Activated effector memory CD4-positive, alpha-beta T cell treated with anti-CD3 and anti-CD28 coated beads, Interleukin-2, amount 50 U/mL, for 16 hours (primary cell): ENCODE measurements around the gene MKRN2OS.

ENCODE experiments used
- DNase-seq: peaks from one replicate; pipeline ENCODE4 v3.0.0-alpha.2; 2020

The MKRN2OS gene

DNA sequence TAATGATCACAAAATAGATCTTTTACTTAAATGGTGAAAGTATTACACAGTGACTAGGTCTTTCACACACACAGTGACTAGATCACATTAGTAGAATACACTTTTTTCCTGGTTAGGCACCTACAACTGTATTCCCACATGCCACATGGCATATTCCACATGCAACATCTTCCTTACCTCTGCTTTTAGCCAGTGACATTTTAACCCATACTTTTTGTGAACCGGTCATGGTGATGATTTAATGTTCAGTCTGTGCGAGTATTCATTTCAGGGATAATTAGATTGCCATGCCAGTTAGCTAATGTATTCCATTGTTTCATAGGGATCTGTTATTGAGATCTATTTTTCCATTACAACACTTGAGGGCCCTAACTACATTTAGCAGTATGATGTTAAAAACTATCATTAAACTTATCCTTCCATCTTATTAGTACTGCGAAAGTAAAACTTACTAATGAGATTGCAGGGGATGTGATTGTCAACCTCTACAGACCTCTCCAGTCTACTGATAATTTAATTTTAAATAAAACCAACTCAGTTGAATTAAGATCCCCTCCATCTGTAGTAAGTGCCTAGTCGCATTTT is 32.7 kb downstream of the MKRN2OS start:
- DNase-seq, result no peak

DNA sequence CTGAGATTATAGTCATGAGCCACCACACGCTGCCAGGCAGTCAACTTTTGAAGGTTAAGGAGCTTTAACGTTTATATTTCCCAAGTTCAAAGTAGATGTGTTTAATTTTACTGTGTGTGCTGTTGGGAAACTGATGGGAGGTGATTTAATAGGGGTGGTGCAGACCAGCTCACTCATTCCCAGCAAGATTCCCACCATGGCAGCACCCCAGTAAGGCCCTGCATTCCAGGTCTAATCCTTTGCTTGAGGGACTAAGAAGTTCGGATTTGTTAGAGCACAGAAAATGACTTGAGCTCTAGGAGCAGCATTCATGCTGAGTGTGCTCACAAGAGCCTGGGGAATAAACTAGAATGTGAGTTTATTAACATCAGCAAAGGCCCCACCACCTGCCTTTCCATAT is 35.8 kb downstream of the MKRN2OS start:
- no peak for DNase-seq

DNA sequence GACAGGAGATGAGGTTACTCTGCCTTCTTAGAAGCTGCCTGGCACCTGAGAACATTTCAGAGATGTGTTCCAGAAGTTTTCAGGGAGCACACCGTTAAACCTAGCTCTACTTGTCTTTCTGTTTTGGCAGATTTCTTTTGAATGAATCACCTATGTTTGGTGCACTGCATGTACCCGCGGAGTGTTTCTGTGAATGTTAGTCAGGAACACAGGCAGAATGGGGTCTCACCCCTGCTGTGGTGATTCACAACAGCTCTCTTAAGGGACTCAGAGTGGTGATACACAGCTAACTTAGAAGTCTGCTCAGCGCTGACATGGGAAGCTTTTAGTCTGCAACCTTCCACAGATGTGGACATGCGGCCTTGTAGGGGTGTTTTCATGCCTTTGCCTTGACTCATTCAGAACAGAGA is 37.0 kb downstream of the MKRN2OS start:
- DNase-seq, result no peak

DNA sequence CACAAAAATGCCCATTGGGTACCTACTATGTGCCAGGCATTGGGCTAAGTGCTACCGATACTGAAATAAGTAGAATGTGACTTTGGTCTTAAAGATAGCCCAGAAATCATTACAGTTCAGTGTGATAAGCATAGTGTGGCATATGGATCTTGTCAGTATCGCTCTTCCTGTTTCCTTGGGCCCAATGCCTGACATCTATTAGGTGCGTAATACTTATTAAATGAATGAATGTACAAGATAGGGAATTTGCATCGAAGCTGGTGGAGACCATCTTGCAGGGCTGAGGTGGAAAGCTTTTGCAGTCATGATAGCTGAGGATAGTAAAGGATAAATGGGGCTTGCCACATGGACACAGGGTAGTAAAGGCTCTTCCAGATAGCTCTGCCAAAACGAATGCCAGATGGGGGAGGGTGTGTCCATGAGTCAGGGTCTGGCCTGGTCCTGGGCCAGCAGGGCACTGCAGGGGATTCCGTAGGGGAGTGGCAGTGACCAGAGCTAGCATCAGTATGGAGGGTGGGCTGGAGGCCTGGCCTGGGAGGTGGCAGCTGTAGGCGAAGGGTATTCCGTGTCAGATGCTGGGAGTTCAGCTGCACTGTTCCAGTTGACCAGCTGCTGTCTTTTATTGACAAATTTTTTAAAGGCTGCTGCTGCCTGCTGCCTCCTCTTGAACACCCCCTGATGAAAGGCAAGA is 37.6 kb downstream of the MKRN2OS start:
- DNase-seq, result no peak

DNA sequence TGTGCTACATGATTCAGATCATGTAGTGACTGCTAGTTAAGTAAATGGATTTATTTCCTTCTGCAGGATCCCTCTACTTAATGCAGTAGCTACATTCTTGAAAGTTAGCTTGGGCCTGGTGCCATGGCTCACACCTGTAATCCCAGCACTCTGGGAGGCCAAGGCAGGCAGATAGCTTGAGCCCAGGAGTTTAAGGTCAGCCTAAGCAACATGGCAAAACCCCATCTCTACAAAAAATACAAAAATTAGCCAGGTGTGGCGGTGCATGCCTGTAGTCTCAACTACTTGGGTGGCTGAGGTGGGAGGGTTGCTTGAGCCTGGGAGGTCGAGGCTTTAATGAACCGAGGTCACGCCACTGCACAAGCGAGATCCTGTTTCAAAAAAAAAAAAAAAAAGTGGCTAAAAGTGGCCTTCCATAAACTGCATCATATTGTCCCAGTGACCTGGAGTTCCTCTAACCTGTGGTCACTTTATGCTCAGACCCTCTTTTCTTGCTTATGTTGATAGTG is 39.0 kb downstream of the MKRN2OS start:
- DNase-seq, result no peak

DNA sequence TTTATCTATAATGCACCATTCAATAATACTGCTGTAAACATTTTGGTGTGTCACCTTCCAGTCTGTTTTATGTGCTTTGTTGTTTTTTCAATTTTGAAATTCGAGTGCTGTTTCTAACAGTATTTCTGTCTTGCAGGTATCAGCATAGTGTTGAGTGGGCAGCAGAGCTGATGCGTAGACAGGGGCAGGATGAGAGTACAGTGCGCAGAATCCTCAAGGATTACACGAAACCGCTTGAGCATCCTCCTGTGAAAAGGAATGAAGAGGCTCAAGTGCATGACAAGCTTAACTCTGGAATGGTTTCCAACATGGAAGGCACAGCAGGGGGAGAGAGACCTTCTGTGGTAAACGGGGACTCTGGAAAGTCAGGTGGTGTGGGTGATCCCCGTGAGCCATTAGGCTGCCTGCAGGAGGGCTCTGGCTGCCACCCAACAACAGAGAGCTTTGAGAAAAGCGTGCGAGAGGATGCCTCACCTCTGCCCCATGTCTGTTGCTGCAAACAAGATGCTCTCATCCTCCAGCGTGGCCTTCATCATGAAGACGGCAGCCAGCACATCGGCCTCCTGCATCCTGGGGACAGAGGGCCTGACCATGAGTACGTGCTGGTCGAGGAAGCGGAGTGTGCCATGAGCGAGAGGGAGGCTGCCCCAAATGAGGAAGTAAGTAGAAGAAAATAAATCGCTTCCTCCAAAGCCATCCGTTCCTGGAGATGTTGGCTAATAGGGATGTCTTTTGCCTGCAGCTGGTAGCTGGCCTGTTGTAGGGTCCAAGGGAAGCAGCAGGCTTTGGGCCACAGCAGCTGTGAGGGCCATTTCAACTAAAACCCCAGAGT is 42.0 kb downstream of the MKRN2OS start:
- DNase-seq, result no peak

DNA sequence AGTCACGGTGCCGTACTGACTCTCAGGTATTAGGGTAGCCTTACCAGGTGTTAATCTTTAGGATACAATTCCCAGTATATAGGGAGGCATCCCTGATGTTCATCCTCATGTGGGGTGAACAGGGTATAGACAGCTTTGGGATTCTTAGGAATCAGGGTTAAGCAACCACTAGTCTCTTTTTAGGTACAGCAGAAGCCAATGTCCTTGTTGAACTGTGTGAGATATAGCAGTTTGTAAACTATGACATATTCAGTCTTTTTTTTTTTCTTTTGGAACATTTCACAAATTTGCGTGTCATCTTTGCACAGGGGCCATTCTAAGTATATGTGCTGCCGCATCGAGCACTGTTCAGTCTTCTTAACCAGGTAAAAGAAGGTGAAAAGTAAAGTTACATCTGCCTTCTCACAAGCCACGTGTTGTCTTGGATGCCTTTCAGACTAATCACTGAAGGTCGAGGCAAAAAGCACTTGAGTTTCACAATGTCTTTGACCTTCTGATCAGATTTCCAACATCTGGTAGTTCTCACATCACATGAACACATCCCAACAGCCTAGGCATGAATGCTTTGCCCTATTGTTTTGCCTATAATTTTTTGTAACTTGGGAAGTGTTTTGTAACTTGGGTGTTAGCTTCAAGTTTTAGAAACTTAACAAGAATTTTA is 43.8 kb downstream of the MKRN2OS start:
- DNase-seq, result no peak

DNA sequence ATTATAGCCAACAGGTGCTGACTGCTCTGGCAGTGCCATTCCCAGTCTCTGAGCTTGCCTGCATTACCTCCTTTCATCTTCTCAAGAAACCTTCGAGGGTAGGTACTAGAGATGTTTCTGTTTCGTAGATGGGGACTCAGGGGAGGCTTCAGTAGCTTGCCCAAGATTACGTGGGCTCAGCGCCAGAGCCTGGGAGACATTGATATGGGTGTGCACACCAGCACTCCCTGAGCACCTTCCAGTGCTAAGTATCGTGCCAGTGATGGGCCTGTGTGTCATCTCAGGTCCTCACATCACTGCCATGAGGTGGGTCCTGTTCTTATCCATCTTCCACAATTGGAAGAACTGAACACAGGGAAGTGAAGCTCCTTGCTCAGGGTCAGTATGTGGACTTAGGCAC is 45.8 kb downstream of the MKRN2OS start:
- DNase-seq, result no peak

DNA sequence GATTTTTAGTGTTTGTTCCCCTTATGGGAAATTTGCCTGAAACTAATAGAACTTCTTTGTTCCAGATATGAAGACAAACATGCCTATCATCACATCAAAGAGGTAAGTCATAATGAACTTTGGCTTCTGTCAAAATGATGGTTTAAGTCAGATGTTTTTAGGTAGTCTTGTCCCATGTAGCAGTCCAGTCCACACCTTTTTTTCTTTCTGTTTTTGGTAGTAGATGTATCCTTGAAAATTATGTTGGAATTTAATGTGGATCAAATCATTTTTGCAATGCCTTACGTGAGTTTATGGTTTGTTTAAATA is 48.9 kb downstream of the MKRN2OS start:
- DNase-seq, result no peak

DNA sequence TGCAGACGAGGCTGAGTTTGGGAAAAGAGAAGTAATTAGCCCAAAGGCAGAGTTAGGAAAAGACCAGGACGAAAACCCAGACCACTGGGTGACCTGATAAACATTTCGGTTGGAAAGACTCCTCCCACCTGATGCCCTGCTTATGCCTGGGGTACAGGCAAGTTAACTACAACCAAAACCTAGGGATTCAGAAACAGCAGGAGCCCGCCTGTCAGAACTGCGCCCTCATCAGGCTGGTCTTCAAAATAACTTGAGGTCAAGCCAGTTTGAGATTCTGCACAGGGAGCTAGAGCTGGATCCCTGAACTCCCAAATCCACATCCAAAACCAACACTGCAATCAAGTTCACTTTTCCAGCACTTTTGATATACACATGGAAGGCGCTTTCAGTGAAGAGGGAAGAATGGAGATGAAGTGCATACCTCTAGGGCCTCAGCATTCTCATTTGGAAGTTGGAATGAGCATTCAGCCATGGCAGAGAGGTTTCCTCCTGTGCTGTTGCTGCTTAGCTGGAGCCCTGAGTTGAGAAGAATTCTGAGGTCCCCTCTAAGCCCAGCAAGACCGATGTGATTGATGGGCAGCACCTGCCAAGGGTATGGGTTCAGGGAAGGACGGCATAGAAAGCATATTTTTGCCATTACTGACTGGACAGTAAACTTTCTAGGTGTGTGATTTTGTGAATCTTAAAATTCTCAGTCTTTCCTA is 49.4 kb downstream of the MKRN2OS start:
- no peak for DNase-seq

DNA sequence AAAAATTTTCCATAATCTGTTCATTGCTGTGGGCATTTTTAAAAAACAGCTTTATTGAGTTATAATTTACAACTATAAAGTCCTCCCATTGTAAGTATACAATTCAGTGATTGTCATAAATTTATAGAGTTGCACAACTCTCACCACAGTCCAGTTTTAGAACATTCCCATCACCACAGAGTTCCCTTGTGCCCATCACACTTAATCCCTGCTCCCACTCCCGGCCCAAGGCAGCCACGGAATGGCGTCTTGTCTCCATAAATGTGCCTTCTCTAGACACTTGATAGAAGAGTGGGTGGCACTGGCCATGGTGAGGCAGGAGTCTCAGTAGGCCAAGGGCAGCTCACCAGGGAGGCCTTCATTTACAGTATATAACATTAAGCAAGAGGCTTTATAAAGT is 54.8 kb downstream of the MKRN2OS start:
- no peak for DNase-seq

DNA sequence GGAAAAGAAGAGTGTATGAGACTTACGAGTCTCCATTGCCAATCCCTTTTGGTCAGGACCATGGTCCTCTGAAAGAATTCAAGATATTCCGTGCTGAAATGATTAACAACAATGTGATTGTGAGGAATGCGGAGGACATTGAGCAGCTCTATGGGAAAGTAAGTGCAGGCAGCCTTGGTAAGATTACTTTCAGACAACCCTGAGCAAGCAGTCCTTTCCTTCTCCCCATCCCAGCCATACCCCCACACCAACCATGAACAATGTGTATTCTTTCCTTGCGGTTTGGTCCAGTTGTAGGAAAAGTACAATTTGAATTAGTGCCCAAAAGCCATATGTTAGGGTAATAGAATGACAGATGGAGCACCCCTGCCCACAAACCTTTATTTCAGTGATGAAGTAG is 55.5 kb downstream of the MKRN2OS start:
- no peak for DNase-seq
